GM21737 (cell line): ENCODE data around the gene ACBD6.

Experiments
- ATAC-seq: cut with Tn5 transposase; IDR thresholded peaks from one replicate; pipeline ENCODE4 v1.9.1; 2021; ENCODE audit warnings: mild to moderate bottlenecking, moderate library complexity; ENCODE audit not compliant: unreplicated experiment

ACBD6 gene

GRCh38 chr1:180301135-180301742 is 201.1 kb downstream of the ACBD6 start:
- no peak for ATAC-seq

- no peak for ATAC-seq
Measured at GRCh38 chr1:180299479-180300221, 202.7 kb downstream of the ACBD6 start.

GRCh38 chr1:180295999-180296398 is 206.4 kb downstream of the ACBD6 start:
- no peak for ATAC-seq

GRCh38 chr1:180294711-180295110 is 207.7 kb downstream of the ACBD6 start:
- no peak for ATAC-seq

- ATAC-seq = no peak
Measured at GRCh38 chr1:180291004-180291403, 211.4 kb downstream of the ACBD6 start.

GRCh38 chr1:180290265-180291001 is 211.9 kb downstream of the ACBD6 start:
- no peak for ATAC-seq

- no peak for ATAC-seq
Measured at GRCh38 chr1:180288940-180289339, 213.4 kb downstream of the ACBD6 start.

- no peak for ATAC-seq
Measured at GRCh38 chr1:180287988-180288705, 214.2 kb downstream of the ACBD6 start.

- ATAC-seq = no peak
Measured at GRCh38 chr1:180286417-180286816, 216.0 kb downstream of the ACBD6 start.

- ATAC-seq = no peak
Measured at GRCh38 chr1:180283098-180283497, 219.3 kb downstream of the ACBD6 start.

- ATAC-seq = no peak
Measured at GRCh38 chr1:180282401-180283044, 219.9 kb downstream of the ACBD6 start.

- no peak for ATAC-seq
Measured at GRCh38 chr1:180281490-180281889, 220.9 kb downstream of the ACBD6 start.

- ATAC-seq = no peak
Measured at GRCh38 chr1:180280617-180281016, 221.8 kb downstream of the ACBD6 start.

GRCh38 chr1:180279651-180280050 is 222.7 kb downstream of the ACBD6 start:
- ATAC-seq = no peak

GRCh38 chr1:180278596-180279395 is 223.6 kb downstream of the ACBD6 start:
- ATAC-seq = no peak

GRCh38 chr1:180278194-180278515 is 224.2 kb downstream of the ACBD6 start:
- no peak for ATAC-seq

GRCh38 chr1:180277476-180278193 is 224.7 kb downstream of the ACBD6 start:
- ATAC-seq = no peak

GRCh38 chr1:180275726-180276125 is 226.7 kb downstream of the ACBD6 start:
- ATAC-seq = no peak

GRCh38 chr1:180274221-180274620 is 228.2 kb downstream of the ACBD6 start:
- no peak for ATAC-seq
